HepG2 (cell line): ENCODE measurements around the gene ACAT2. TPM values are rescaled to one million over a fixed set of nuclear protein-coding genes. Genes with fewer than 3 reads are reported as not detected.

Experiments used
- CEBPG ChIP-seq: IDR thresholded peaks from 2 replicates; pipeline ENCODE4 v1.6.1; 2016
- CENPX ChIP-seq: sonication (generic); formaldehyde crosslinking; IDR thresholded peaks from 2 replicates; pipeline ENCODE4 v1.9.0; 2021; ENCODE audit warnings: mild to moderate bottlenecking, missing genetic modification reagents, moderate library complexity
- DR1 ChIP-seq: sonication (generic); formaldehyde crosslinking; IDR thresholded peaks from 2 replicates; pipeline ENCODE4 v1.8.0; 2021; ENCODE audit warnings: mild to moderate bottlenecking, missing genetic modification reagents, inconsistent platforms
- EZH2 ChIP-seq: conservative IDR thresholded peaks from 2 replicates; pipeline ENCODE4 v1.6.1; 2012; ENCODE audit warnings: mild to moderate bottlenecking, low read depth, low read length, moderate library complexity
- FOSL1 ChIP-seq: sonication (generic); formaldehyde crosslinking; IDR thresholded peaks from 2 replicates; pipeline ENCODE4 v1.9.0; 2021; ENCODE audit warnings: missing genetic modification reagents, borderline replicate concordance
- KLF9 ChIP-seq: IDR thresholded peaks from 2 replicates; pipeline ENCODE4 v1.6.1; 2016; ENCODE audit warnings: low read depth
- LCORL ChIP-seq, 2 experiments: fragments of 450-650 bp in 1 of 2; sonication (generic) in 1 of 2; formaldehyde crosslinking in 1 of 2; IDR thresholded peaks; 2 replicates each; pipeline versions ENCODE4 v1.5.0 to v1.6.1; 2017 to 2020; ENCODE audit warnings: antibody characterized with exemption in 1 of 2, missing genetic modification reagents in 1 of 2
- PCBP1 ChIP-seq: fragments of 200-400 bp; formaldehyde crosslinking; IDR thresholded peaks from 2 replicates; pipeline ENCODE4 v1.6.1; 2017; ENCODE audit warnings: mild to moderate bottlenecking, low read depth, low read length, borderline replicate concordance
- PCBP2 ChIP-seq: fragments of 200-400 bp; formaldehyde crosslinking; optimal IDR thresholded peaks from 2 replicates; pipeline ENCODE3; 2018; ENCODE audit warnings: low read length, low read depth; ENCODE audit not compliant: poor library complexity, severe bottlenecking
- SMC3 ChIP-seq: IDR thresholded peaks from 2 replicates; pipeline ENCODE4 v1.6.1; 2011; ENCODE audit warnings: low read length, improper control_type of control experiment
- ZFP36L1 ChIP-seq: sonication (generic); formaldehyde crosslinking; IDR thresholded peaks from 2 replicates; pipeline ENCODE4 v1.8.0; 2022; ENCODE audit warnings: mild to moderate bottlenecking, missing genetic modification reagents, moderate library complexity
- ZNF550 ChIP-seq: sonication (generic); formaldehyde crosslinking; IDR thresholded peaks from 2 replicates; pipeline ENCODE4 v1.4.0; 2020; ENCODE audit warnings: mild to moderate bottlenecking, missing genetic modification reagents, borderline replicate concordance
- ZNF607 ChIP-seq: sonication (generic); formaldehyde crosslinking; IDR thresholded peaks from 2 replicates; pipeline ENCODE4 v1.5.1; 2020; ENCODE audit warnings: missing genetic modification reagents, mild to moderate bottlenecking, borderline replicate concordance
- ZNF776 ChIP-seq: sonication (generic); formaldehyde crosslinking; IDR thresholded peaks from 2 replicates; pipeline ENCODE4 v1.4.0; 2020; ENCODE audit warnings: mild to moderate bottlenecking, missing genetic modification reagents
- ZNF839 ChIP-seq: sonication (generic); formaldehyde crosslinking; IDR thresholded peaks from 2 replicates; pipeline ENCODE4 v1.4.0; 2020; ENCODE audit warnings: missing genetic modification reagents, mild to moderate bottlenecking, borderline replicate concordance
- ZSCAN22 ChIP-seq: sonication (generic); formaldehyde crosslinking; IDR thresholded peaks from 2 replicates; pipeline ENCODE4 v1.4.0; 2020; ENCODE audit warnings: mild to moderate bottlenecking, missing genetic modification reagents
- polyA plus RNA-seq, 8 experiments: library from polyadenylated mRNA; depleted of rRNA in 3 of 8; stranded (reverse) in 7 of 8; unstranded in 1 of 8; fragments of >200 nt; fragmentation: Illumina TruSeq in 4 of 8; extraction: Trizol in 4 of 8; gene quantifications; 2 replicates each; pipeline versions ENCODE4 v1.2.1 to v1.2.3, GENCODE V29; 2011 to 2016; ENCODE audit warnings: low read depth in 4 of 8, missing spikeins in 1 of 8, mixed read lengths in 1 of 8; ENCODE audit not compliant: insufficient read depth in 1 of 8
- total RNA-seq, 5 experiments: library from RNA; depleted of rRNA; stranded (reverse); fragments of >200 nt; fragmentation: Illumina TruSeq; extraction: Trizol; gene quantifications; 2 replicates each; pipeline ENCODE4 v1.2.3, GENCODE V29; 2016; ENCODE audit warnings: low read depth in 1 of 5
- TF ChIP-seq, protein P1 (sequence below): sonication (generic); formaldehyde crosslinking; IDR thresholded peaks from 2 replicates; pipeline ENCODE4 v1.5.0; 2020; ENCODE audit warnings: missing genetic modification reagents
- TF ChIP-seq, protein P2 (sequence below): sonication (generic); formaldehyde crosslinking; IDR thresholded peaks from 2 replicates; pipeline ENCODE4 v1.4.0; 2020; ENCODE audit warnings: missing genetic modification reagents, mild to moderate bottlenecking, borderline replicate concordance
- TF ChIP-seq, protein P3 (sequence below): sonication (generic); formaldehyde crosslinking; IDR thresholded peaks from 2 replicates; pipeline ENCODE4 v1.4.0; 2020; ENCODE audit warnings: missing genetic modification reagents, borderline replicate concordance
- TF ChIP-seq, protein P4 (sequence below): sonication (generic); formaldehyde crosslinking; IDR thresholded peaks from 2 replicates; pipeline ENCODE4 v1.8.0; 2022; ENCODE audit warnings: mild to moderate bottlenecking, missing genetic modification reagents, moderate library complexity

ACAT2 gene
- total and polyA plus RNA-seq, 2 of the 13 experiments (the other 11 are each of a cell fraction or from before 2014, with no cell fraction given), result 121 to 534 TPM

- TF ChIP-seq CENPX (CRISPR knock-in tag), result no peak
- no peak for TF ChIP-seq PCBP2
- no peak for TF ChIP-seq FOSL1 (CRISPR knock-in tag)
- no peak for TF ChIP-seq LCORL (IDR thresholded peaks at IDR 0.05)
- TF ChIP-seq LCORL (CRISPR knock-in tag; IDR thresholded peaks at IDR 0.05), result peak; percentile 87
- TF ChIP-seq, protein P1, sequence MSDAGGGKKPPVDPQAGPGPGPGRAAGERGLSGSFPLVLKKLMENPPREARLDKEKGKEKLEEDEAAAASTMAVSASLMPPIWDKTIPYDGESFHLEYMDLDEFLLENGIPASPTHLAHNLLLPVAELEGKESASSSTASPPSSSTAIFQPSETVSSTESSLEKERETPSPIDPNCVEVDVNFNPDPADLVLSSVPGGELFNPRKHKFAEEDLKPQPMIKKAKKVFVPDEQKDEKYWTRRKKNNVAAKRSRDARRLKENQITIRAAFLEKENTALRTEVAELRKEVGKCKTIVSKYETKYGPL (CRISPR knock-in tag), result peak; percentile 23; the same call in 1 of the 2 replicates
- TF ChIP-seq EZH2, result no peak
- TF ChIP-seq ZNF839 (CRISPR knock-in tag), result no peak; the same call in 1 of the 2 replicates
- no peak for TF ChIP-seq KLF9
- peak; percentile 93 for TF ChIP-seq ZFP36L1 (CRISPR knock-in tag)
- no peak for TF ChIP-seq SMC3
- TF ChIP-seq, protein P2, sequence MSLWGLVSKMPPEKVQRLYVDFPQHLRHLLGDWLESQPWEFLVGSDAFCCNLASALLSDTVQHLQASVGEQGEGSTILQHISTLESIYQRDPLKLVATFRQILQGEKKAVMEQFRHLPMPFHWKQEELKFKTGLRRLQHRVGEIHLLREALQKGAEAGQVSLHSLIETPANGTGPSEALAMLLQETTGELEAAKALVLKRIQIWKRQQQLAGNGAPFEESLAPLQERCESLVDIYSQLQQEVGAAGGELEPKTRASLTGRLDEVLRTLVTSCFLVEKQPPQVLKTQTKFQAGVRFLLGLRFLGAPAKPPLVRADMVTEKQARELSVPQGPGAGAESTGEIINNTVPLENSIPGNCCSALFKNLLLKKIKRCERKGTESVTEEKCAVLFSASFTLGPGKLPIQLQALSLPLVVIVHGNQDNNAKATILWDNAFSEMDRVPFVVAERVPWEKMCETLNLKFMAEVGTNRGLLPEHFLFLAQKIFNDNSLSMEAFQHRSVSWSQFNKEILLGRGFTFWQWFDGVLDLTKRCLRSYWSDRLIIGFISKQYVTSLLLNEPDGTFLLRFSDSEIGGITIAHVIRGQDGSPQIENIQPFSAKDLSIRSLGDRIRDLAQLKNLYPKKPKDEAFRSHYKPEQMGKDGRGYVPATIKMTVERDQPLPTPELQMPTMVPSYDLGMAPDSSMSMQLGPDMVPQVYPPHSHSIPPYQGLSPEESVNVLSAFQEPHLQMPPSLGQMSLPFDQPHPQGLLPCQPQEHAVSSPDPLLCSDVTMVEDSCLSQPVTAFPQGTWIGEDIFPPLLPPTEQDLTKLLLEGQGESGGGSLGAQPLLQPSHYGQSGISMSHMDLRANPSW (CRISPR knock-in tag), result peak; percentile 95; the same call in 1 of the 2 replicates
- TF ChIP-seq DR1 (CRISPR knock-in tag), result peak; percentile 92
- TF ChIP-seq ZSCAN22 (CRISPR knock-in tag), result no peak
- TF ChIP-seq, protein P3, sequence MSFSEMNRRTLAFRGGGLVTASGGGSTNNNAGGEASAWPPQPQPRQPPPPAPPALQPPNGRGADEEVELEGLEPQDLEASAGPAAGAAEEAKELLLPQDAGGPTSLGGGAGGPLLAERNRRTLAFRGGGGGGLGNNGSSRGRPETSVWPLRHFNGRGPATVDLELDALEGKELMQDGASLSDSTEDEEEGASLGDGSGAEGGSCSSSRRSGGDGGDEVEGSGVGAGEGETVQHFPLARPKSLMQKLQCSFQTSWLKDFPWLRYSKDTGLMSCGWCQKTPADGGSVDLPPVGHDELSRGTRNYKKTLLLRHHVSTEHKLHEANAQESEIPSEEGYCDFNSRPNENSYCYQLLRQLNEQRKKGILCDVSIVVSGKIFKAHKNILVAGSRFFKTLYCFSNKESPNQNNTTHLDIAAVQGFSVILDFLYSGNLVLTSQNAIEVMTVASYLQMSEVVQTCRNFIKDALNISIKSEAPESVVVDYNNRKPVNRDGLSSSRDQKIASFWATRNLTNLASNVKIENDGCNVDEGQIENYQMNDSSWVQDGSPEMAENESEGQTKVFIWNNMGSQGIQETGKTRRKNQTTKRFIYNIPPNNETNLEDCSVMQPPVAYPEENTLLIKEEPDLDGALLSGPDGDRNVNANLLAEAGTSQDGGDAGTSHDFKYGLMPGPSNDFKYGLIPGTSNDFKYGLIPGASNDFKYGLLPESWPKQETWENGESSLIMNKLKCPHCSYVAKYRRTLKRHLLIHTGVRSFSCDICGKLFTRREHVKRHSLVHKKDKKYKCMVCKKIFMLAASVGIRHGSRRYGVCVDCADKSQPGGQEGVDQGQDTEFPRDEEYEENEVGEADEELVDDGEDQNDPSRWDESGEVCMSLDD (CRISPR knock-in tag), result peak; percentile 18
- TF ChIP-seq CEBPG (CRISPR knock-in tag), result peak; percentile 34; the same call in 1 of the 2 replicates
- TF ChIP-seq PCBP1, result peak; percentile 60; the same call in 1 of the 2 replicates
- TF ChIP-seq, protein P4, sequence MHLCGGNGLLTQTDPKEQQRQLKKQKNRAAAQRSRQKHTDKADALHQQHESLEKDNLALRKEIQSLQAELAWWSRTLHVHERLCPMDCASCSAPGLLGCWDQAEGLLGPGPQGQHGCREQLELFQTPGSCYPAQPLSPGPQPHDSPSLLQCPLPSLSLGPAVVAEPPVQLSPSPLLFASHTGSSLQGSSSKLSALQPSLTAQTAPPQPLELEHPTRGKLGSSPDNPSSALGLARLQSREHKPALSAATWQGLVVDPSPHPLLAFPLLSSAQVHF (CRISPR knock-in tag), result peak; percentile 78; the same call in 1 of the 2 replicates
- TF ChIP-seq ZNF607 (CRISPR knock-in tag), result peak; percentile 93
- 0 out of 2 replicates have a peak, but pooled peaks have one; percentile 41 for TF ChIP-seq ZNF550 (CRISPR knock-in tag)
- TF ChIP-seq ZNF776 (CRISPR knock-in tag), result peak; percentile 91
These were observed 27.7 kb downstream of the ACAT2 start, which contains the start of gene TCP1 (continued) for GRCh38 chr6:159789377-159790148.
